GM04503 (cell line): ENCODE data around the gene PNKP.
A peak's percentile ranks its signal among the peaks of the same experiment; 100 is the strongest.

Experiments used
- DNase-seq: peaks from one replicate; pipeline ENCODE4 v3.0.0-alpha.2; 2012; ENCODE audit warnings: low read depth

PNKP gene

DNA sequence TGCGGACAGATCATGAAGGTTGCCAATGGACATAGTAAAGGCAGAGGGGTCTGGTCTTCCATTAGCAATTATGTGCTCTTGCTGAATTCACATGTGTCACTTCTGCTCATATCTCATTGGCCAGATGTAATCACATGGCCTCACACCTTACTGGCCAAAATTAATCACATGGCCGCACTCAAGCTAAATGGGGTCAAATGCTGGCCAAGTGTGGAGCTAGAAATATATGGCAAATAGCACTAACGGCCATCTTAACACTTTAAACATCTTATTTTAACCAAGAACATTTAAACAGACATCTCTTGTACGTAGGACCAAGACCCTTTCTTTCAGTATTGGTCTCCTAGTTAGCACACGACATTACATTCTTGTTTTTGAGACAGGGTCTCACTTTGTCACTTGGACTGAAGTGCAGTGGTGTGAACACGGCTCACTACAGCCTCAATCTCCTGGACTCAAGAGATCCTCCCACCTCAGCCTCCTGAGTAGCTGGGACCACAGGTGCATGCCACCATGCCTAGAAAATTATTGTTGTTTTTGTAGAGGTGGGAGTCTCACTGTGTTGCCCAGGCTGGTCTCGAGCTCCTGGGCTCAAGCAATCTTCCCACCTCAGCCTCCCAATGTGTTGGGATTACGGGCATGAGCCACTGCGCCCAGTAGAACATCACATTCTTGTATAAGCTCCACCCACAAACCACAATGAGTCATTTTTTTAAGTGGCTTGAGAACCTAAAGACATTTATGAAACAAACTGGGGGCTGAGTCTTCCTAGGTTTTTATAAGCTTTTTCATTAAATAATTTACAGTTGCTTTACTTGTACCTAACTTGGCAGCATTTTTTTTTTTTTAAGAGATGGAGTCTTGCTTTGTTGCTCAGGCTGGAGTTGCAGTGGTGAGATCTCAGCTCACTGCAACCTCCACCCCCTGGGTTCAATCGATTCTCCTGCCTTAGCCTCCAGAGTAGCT lies 19.4 kb downstream of the PNKP start:
- peak; percentile 64 for DNase-seq

GRCh38 chr19:49846408-49846807 lies 21.0 kb downstream of the PNKP start:
- DNase-seq = no peak

DNA sequence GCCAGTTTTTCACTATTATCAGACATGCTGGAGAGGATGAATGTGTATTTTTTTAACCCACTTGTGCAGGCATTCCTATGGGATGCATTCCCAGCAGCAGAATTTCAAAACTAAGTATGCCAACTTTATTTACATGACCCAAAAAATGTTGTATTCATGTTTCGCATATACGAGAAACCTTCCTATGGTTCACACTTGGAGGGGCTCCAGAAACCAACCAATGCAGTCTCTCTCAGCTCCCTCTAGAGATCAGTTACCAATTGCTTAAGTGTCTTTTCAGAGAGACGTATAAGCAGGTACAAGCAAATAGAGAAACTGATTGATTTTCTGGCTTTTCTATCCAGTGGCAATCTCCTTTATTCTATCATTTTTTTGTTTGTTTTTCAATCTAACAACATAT lies 22.0 kb downstream of the PNKP start:
- DNase-seq = no peak

- DNase-seq = no peak
These were observed 23.0 kb downstream of the PNKP start for GRCh38 chr19:49844138-49845095.

DNA sequence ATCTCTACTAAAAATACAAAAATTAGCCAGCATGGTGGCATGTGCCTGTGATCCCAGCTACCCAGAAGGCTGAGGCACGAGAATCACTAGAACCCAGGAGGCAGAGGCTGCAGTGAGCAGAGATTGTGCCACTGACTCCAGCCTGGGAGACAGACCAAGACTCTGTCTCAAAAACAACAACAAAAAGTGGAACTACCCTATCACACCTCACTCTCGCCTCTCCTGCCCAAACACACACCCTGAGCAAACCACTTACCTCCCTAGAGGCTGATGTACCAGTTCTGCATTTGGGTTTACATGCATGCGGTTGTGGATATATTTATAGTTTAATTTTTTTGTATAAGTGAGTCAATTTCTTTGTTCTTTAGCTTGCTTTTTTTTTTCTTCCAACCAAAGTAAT lies 24.1 kb downstream of the PNKP start:
- no peak for DNase-seq

DNA sequence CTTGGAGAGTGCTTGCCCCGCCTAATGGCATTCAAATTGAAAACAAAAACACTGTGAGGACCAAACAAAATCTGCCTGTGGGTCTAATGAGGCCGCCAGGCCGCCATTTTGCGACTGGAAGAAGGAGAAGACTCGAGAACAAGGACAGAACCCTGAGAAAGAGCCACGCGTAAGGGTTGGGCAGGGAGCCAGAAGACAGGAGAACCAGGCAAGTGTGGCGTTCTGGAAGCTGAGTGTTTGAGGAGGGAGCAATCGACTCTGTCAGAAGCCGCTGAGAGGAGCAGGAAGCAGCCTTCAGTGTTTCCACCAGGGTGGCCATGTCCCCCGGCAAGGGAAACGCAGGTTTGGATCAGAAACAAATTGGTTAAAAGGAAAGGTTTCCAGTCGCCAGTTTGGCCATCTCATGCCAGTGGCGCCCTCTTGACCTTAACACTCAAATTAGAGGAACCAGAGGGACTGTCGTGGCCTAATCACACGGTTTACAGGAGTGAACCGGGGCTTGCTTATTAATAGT lies 26.6 kb downstream of the PNKP start:
- no peak for DNase-seq

GRCh38 chr19:49840321-49840720 lies 27.1 kb downstream of the PNKP start:
- no peak for DNase-seq

DNA sequence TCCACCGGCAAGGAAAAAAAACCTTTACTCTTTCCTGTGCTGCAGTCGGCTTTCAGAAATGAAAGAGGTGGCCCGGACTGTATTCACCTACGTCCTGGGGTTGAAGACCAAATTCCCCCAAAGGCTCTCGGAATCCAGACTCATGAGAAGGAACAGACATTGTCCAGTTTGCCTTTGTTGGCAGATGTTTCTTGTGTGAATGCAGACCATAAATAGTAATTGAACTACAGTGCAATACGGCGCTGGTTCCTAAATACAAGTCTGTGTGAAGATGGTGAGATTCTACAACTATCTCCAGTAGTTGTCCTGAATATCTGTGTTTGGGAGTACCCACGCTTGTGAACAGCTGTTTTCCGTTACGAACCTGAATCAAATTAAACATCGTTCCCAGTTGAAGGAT lies 27.7 kb downstream of the PNKP start:
- no peak for DNase-seq

DNA sequence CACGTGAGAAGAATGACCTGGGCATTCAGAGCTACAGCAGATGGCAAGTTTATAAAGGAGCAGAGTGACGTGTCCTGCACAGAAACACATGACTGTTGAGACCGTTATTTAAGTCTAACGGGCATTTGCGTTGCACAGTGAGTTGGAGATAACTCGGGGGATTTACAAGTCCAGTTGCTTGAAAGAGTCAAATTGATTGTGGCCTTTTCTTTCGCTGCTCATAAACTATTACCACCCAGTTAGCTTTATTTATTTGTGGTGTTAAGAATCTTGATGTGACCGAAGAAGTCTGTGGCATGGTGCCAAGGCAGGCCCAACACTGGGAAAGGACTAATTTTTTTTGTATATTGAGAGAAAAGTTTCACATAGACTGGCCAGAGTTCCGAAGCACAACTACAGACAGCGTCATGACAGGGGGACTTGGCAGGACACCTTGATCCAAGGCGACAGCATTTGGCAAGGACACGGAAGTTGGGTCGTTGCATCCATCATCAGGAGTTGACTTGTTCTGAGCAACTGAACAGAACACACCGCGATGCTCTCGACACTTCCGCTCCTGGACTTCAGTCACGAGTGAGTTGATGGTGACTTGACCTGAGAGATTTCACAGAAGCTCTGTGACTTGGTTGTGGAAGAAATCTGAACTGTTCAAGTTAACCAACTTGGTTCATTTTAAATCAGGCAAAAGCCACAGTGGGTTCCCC lies 28.3 kb downstream of the PNKP start:
- DNase-seq = no peak

- DNase-seq = no peak
These were observed 30.0 kb downstream of the PNKP start for GRCh38 chr19:49837425-49837824.

DNA sequence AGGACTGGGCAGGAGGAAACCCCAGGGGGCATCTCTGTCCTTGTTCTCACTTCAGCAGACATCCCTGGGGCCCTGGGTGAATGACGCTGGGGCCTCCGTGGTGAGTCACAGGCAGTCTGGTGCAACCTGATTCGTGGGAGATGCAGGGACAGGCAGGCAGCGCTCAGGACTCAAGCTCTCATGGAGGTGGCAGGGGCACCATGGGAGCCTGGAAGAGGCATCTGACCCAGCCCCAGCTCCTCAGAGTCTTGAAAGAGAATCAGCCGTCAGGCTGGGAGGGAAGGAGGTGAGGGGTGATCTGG lies 30.4 kb downstream of the PNKP start:
- no peak for DNase-seq

- DNase-seq = no peak
These were observed 31.0 kb downstream of the PNKP start for GRCh38 chr19:49836176-49837008.

- no peak for DNase-seq
These were observed 31.8 kb downstream of the PNKP start for GRCh38 chr19:49835562-49835961.

- no peak for DNase-seq
These were observed 33.8 kb downstream of the PNKP start for GRCh38 chr19:49833599-49833998.

DNA sequence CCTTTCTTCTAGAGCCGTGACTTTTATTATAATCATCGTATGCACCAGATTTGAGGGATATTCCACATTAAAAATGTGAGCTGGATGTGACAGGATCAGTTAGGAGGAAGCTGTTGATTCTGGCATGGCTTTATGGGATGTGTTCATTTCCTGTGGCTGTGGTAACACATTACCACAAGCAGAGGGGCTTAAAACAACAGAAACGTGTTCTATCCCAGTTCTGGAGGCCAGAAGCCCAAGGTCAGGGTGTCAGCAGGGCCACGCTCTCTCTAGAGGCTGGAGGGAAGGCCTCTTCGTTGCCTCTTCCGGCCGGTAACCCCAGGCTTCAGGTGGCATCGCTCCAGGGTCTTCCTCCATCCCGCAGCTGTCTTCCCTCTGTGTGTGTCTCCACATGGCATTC lies 34.8 kb downstream of the PNKP start:
- no peak for DNase-seq

DNA sequence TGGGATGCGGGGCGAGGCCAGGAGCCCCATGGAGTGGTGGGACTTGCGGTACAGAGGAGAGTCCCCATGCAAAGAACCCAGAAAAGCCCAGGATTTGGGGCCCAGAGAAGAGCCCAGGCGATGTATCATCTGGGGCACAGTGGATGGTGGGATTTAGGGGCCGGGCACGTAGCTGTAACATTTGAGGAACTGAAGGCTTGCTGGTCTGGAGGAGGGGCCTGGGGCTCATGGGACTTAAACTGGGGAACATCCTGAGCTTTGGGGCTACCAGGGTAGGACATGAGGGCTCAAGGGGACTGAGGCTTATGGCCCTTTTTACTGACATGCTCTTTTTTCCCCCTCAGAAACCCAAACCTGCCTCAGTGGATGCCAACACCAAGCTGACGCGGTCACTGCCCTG lies 35.8 kb downstream of the PNKP start:
- DNase-seq = no peak

DNA sequence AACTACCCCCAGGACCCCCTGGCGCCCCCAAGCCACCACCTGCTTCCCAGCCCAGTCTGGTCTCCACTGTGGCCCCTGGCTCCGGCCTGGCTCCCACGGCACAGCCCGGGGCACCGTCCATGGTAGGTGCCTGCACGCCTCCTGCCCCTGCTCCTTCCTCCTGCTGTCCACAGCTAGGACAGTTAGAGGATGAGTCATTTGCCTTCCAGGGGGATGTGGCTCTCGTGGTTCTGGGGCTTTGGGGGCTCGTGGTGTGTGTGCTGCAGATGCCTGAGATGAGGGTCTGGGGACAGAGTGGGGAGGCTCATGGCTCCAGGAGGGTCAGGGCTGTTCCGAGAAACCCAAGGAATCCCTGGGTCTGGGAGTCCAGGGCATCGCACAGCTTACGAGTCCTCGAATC lies 36.6 kb downstream of the PNKP start:
- DNase-seq = no peak

- DNase-seq = no peak
These were observed 37.7 kb downstream of the PNKP start for GRCh38 chr19:49829721-49830120.

DNA sequence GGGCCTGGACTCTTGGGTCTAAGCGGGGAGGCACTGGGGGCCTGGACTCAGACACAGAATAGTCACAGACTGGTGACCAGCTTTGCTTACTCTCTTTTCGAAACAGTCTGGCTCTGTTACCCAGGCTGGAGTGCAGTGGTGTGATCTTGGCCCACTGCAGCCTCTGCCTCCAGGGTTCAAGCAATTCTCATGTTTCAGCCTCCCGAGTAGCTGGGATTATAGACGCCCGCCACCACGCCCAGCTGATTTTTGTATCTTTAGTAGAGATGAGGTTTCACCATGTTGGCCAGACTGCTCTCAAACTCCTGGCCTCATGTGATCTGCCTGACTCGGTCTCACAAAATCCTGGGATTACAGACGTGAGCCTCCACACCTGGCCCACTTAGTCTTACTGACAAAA lies 38.2 kb downstream of the PNKP start:
- DNase-seq = no peak

GRCh38 chr19:49827034-49827433 lies 40.3 kb downstream of the PNKP start:
- no peak for DNase-seq

GRCh38 chr19:49824662-49825061 lies 42.7 kb downstream of the PNKP start:
- no peak for DNase-seq
